HepG2 (cell line): ENCODE measurements around the gene VAV2. TPM values are rescaled to one million over a fixed set of nuclear protein-coding genes. Genes with fewer than 3 reads are reported as not detected.

Source experiments
- ATAC-seq: fragments of 200-7000 bp; cut with Tn5 transposase; 3 replicates; pipeline ENCODE4 v1.9.1; 2020; ENCODE audit warnings: mild to moderate bottlenecking, moderate library complexity
- BruUV-seq: library from RNA; stranded (reverse); fragments of 400-500 nt; replicated peaks from 2 replicates; lab custom pipeline; 2021; lab: Mats Ljungman, UMichigan
- CTCF ChIA-PET: fragments of 300-600 bp; formaldehyde crosslinking; extraction: SDS; loops from one replicate; lab custom pipeline; 2021; ENCODE audit warnings: low total read pairs, inconsistent platforms, low intra/inter-chr PET ratio; lab: Yijun Ruan, JAX
- POLR2A ChIA-PET: fragments of 350-600 bp; sonication (Branson Sonifier 250); formaldehyde crosslinking; loops from one replicate; lab custom pipeline; 2020; ENCODE audit warnings: antibody characterized with exemption, inconsistent platforms; lab: Yijun Ruan, JAX
- DNase-seq: peaks from one replicate; pipeline ENCODE4 v3.0.0-alpha.2; 2015; ENCODE audit warnings: low spot score
- FAIRE-seq: peaks from 3 replicates; lab custom pipeline; 2011; peaks lifted over from hg19 to GRCh38; lab: Jason Lieb, UNC
- H2AFZ ChIP-seq: one replicate; pipeline ENCODE4 v1.6.1; 2011; ENCODE audit warnings: low read length, inconsistent platforms
- H3K27ac ChIP-seq: fragments of 300-600 bp; 3 replicates; pipeline ENCODE4 v1.8.0; 2011; ENCODE audit warnings: mixed run types, mild to moderate bottlenecking, mixed read lengths, low read length, inconsistent platforms; ENCODE audit not compliant: insufficient read depth; ENCODE audit errors: extremely low read length
- H3K27me3 ChIP-seq, 2 experiments: fragments of 200-600 bp in 1 of 2; 2 replicates in 1 of 2; 3 replicates in 1 of 2; pipeline versions ENCODE4 v1.6.0 to v1.8.0; 2011; ENCODE audit warnings: low read length in 2 of 2, mild to moderate bottlenecking in 2 of 2, moderate library complexity in 2 of 2, inconsistent platforms in 1 of 2; ENCODE audit not compliant: insufficient read depth in 2 of 2, control insufficient read depth in 1 of 2
- H3K36me3 ChIP-seq, 2 experiments: fragments of 200-600 bp in 1 of 2; replicated peaks in 1 of 2; 2 replicates in 1 of 2; 3 replicates in 1 of 2; pipeline versions ENCODE4 v1.5.1 to v1.8.0; 2011; ENCODE audit warnings: low read length in 2 of 2, inconsistent platforms in 1 of 2; ENCODE audit not compliant: insufficient read depth in 2 of 2, control insufficient read depth in 1 of 2
- H3K4me1 ChIP-seq: 2 replicates; pipeline ENCODE4 v1.5.1; 2012; ENCODE audit warnings: low read length, inconsistent platforms; ENCODE audit not compliant: insufficient read depth
- H3K4me2 ChIP-seq: 2 replicates; pipeline ENCODE4 v1.6.0; 2011; ENCODE audit warnings: low read depth, low read length, inconsistent platforms
- H3K4me3 ChIP-seq, 3 experiments: fragments of 200-600 bp in 1 of 3; sonication (generic), shearing (Covaris generic) in 1 of 3; replicated peaks in 1 of 3; 2 replicates each; pipeline ENCODE4 v1.5.1; 2011 to 2016; ENCODE audit warnings: low read length in 3 of 3, inconsistent platforms in 2 of 3, low read depth in 2 of 3, mild to moderate bottlenecking in 2 of 3, control low read depth in 1 of 3, mixed read lengths in 1 of 3; ENCODE audit not compliant: insufficient read depth in 1 of 3
- H3K79me2 ChIP-seq: one replicate; pipeline ENCODE4 v1.6.1; 2011; ENCODE audit warnings: low read length, inconsistent platforms; ENCODE audit not compliant: insufficient read depth
- H3K9ac ChIP-seq: 2 replicates; pipeline ENCODE4 v1.6.0; 2011; ENCODE audit warnings: mild to moderate bottlenecking, low read depth, low read length, inconsistent platforms; ENCODE audit not compliant: insufficient read depth
- H3K9me3 ChIP-seq: 2 replicates; pipeline ENCODE4 v1.5.1; 2012; ENCODE audit warnings: mild to moderate bottlenecking, low read length
- H4K20me1 ChIP-seq: 2 replicates; pipeline ENCODE4 v1.6.0; 2011; ENCODE audit warnings: inconsistent platforms, mild to moderate bottlenecking, low read length, moderate library complexity; ENCODE audit not compliant: insufficient read depth
- AGO2 ChIP-seq: fragments of 200-400 bp; formaldehyde crosslinking; optimal IDR thresholded peaks from 2 replicates; pipeline ENCODE3; 2017; ENCODE audit warnings: mild to moderate bottlenecking, low read depth, low read length, moderate library complexity
- AKAP8 ChIP-seq: sonication (generic); formaldehyde crosslinking; IDR thresholded peaks from 2 replicates; pipeline ENCODE4 v1.5.1; 2020; ENCODE audit warnings: mild to moderate bottlenecking, missing genetic modification reagents
- ASH2L ChIP-seq: fragments of 300-600, 200-600 bp; sonication (generic); IDR thresholded peaks from 2 replicates; pipeline ENCODE4 v1.7.0; 2017; ENCODE audit warnings: low read depth, mild to moderate bottlenecking, moderate library complexity, mixed read lengths, low read length; ENCODE audit not compliant: insufficient read length
- TCF7L2 ChIP-seq: IDR thresholded peaks from 2 replicates; pipeline ENCODE4 v1.6.1; 2011; ENCODE audit warnings: mild to moderate bottlenecking, low read depth, low read length, moderate library complexity
- WGBS: methylation state at CpG from one replicate; pipeline ENCODE4 v1.1.6; 2017; ENCODE audit warnings: low lambda C conversion rate; 5-methylcytosine and 5-hydroxymethylcytosine counted together
- in situ Hi-C: cut with HindIII; loops from 2 replicates; pipeline ENCODE4 v1.10.0; 2017; ENCODE audit warnings: low pct_unique_long_range_greater_than_20kb; ENCODE audit not compliant: extremely low pct_ligation_motif_present
- intact Hi-C: fragments of 100-400 bp; cut with micrococcal nuclease; formaldehyde crosslinking; loops from one replicate; pipeline ENCODE4 v1.10.0; 2022; ENCODE audit not compliant: unreplicated experiment
- polyA plus RNA-seq, 8 experiments: library from polyadenylated mRNA; depleted of rRNA in 3 of 8; stranded (reverse) in 7 of 8; unstranded in 1 of 8; fragments of >200 nt; fragmentation: Illumina TruSeq in 4 of 8; extraction: Trizol in 4 of 8; gene quantifications; 2 replicates each; pipeline versions ENCODE4 v1.2.1 to v1.2.3, GENCODE V29; 2011 to 2016; ENCODE audit warnings: low read depth in 4 of 8, missing spikeins in 1 of 8, mixed read lengths in 1 of 8; ENCODE audit not compliant: insufficient read depth in 1 of 8
- total RNA-seq, 5 experiments: library from RNA; depleted of rRNA; stranded (reverse); fragments of >200 nt; fragmentation: Illumina TruSeq; extraction: Trizol; gene quantifications; 2 replicates each; pipeline ENCODE4 v1.2.3, GENCODE V29; 2016; ENCODE audit warnings: low read depth in 1 of 5

The VAV2 gene
- total and polyA plus RNA-seq, 2 of the 13 experiments (the other 11 are each of a cell fraction or from before 2014, with no cell fraction given): 22.5 to 22.9 TPM

DNA sequence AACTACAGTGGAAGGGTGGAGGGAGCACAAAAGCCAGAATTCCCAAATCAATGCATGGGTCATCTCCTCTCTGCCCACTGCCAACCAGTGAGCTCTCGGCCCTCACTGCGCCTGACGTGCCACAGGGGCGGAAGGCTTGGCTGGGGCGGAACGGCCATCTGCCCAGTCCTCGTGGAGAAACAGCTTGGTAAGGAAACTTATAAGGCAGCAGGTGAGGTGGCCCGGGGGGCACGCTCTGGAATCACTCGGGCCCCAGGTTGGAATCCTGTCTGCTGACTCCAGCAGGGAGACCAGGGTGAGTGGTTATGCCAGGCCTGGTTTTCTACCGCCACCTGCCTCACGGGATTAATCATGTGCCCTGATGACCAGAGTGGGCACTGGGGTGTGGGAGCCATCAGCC is 52.3 kb downstream of the VAV2 start:
- peaks cover 15 to 23% of the 10 kb centered on the region in 2 experiments; a peak in 4 of 5 replicates for H3K36me3 ChIP-seq
- no peak for TF ChIP-seq ASH2L
- TF ChIP-seq AGO2: peak; percentile 72
- TF ChIP-seq, all 625 proteins: peak for 1
- Histone ChIP-seq H2AFZ (no peak overlapping the region), H3K79me2 (peaks cover 47% of the 10 kb centered on the region), H3K4me1 (peaks cover 14% of the 10 kb centered on the region), H3K4me3 (no peak overlapping the region), H3K9me3 (no peaks in the 10 kb centered on the region), H4K20me1 (peaks cover 13% of the 10 kb centered on the region; the same call in 1 of the 2 replicates), H3K9ac (no peak overlapping the region), H3K27me3 (no peaks in the 10 kb centered on the region), H3K4me2 (no peak overlapping the region), H3K27ac (no peak overlapping the region)
- no peak for DNase-seq
- no TSS peak for BruUV-seq
- in situ Hi-C loops: no loop called here
- ChIA-PET POLR2A (no interaction called here), CTCF (no interaction called here)
- FAIRE-seq: no peak
- WGBS: 96% methylated on average over 9 of the region's 12 CpGs
- intact Hi-C loops: no loop called here
- ATAC-seq: no peak

DNA sequence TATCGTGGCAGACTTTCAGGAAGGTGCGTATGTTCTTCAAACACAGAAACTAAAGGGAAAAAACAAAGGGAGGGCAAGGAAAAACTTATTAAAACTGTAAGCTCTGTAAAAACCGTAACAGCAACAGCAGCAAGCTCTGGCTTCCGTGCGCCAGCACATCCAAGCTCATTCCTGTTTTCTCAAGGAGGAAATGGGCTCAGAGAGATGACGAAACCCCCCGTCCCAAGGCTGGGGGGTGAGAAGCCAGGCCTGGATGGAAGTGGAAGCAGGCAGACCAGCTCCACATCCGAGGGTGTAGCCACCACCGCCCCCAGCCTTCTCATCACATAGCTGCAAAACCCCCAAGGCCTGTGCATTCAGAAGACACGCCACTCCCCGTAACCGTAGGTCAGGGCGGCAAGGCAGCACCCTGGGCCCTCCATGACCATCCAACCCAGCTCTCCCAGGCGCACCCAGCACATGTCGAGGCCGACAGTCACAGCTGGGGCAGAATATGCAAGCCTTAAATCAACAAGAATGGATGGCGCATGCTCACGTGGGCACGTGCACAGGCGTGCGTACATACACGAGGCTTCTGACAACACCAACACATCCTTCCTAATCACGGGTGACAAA is 52.8 kb downstream of the VAV2 start:
- no peak overlapping the region for H3K9ac ChIP-seq
- no peak overlapping the region for H2AFZ ChIP-seq
- no TSS peak for BruUV-seq
- no peak overlapping the region for H3K27ac ChIP-seq
- peaks cover 14% of the 10 kb centered on the region for H3K4me1 ChIP-seq
- no peaks in the 10 kb centered on the region for H3K27me3 ChIP-seq
- TF ChIP-seq AKAP8 (0 out of 2 replicates have a peak, but pooled peaks have one; percentile 27), TCF7L2 (no peak), AGO2 (peak; percentile 66)
- TF ChIP-seq, all 625 proteins: peak for 2
- Histone ChIP-seq H4K20me1 (peaks cover 11% of the 10 kb centered on the region; the same call in 1 of the 2 replicates), H3K4me3 (no peak overlapping the region), H3K9me3 (no peaks in the 10 kb centered on the region), H3K79me2 (peaks cover 42% of the 10 kb centered on the region), H3K36me3 (peaks cover 15 to 25% of the 10 kb centered on the region in 2 experiments; a peak in 4 of 5 replicates), H3K4me2 (no peak overlapping the region)
- intact Hi-C loops: no loop called here
- in situ Hi-C loops: no loop called here
- WGBS: 93% methylated on average over 21 of the region's 23 CpGs
- no peak for FAIRE-seq
- ATAC-seq: no peak
- CTCF ChIA-PET: no interaction called here
- no peak for DNase-seq
- POLR2A ChIA-PET: no interaction called here
